GM21360 (cell line): ENCODE measurements around the gene CAPS.
"Not testable (repeated sequence)": the region's sequence is repeated elsewhere in the genome, so short reads cannot be mapped to it uniquely, and the experiment has no call there.

ENCODE experiments used
- ATAC-seq: cut with Tn5 transposase; IDR thresholded peaks from one replicate; pipeline ENCODE4 v1.9.1; 2021; ENCODE audit warnings: mild to moderate bottlenecking, moderate library complexity; ENCODE audit not compliant: unreplicated experiment

The CAPS gene

DNA sequence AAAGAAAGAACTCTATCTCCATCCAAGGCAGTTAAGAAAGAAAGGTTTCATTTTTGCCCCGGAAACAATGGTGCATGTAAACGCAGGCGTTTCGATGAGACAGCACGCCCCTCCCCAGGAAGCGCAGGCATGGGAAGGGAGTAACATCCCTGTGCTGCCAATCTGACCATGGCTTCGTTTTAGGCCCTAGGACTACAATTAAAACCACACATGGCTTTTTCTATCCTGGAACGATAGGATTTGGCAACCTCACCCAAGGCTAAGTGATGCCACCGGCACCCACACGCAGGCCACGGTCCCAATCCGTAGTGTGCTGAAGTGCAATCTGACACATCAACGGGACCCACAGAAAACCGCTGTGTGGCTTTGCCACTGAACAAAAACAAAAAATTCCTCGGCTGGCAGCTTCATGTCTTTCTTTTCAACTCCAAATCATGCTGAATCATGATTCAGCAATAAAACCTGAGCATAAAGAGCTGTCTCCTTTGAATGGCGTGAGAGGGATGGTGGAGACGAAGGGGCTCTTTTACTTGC lies 39.7 kb downstream of the CAPS start:
- no peak for ATAC-seq

GRCh38 chr19:5954293-5954692 lies 40.2 kb downstream of the CAPS start:
- no peak for ATAC-seq

DNA sequence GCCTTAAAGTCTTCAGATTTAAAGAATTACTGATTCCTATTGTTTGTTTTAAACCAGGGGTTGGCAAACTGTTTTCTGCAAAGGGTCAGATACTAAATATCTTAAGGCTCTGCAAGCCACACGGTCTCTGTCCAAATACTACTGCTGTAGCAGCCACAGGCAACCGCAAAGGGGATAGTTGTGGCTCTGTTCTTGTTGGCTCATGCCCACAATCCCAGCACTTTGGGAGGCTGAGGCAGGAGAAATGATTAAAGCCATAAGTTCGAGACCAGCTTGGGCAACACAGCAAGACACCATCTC lies 41.5 kb downstream of the CAPS start:
- no peak for ATAC-seq

- no peak for ATAC-seq
These were observed 42.3 kb downstream of the CAPS start for GRCh38 chr19:5956323-5956722.

DNA sequence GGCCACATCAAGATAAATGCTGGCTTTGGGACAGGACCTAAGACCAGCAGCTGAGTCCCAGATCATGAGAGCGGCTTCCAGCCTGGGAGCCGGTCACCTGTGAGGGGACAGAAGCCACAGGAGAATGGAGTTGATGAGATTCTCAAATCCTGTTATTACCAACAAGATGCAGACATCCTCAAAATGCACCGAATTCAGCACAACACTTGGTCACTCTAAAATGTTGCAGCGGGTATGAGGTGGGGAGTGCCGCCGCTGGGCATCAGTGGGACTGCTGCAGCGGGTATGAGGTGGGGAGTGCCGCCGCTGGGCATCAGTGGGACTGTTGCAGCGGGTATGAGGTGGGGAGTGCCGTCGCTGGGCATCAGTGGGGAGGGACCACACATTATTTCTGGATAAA lies 42.7 kb downstream of the CAPS start:
- no peak for ATAC-seq

DNA sequence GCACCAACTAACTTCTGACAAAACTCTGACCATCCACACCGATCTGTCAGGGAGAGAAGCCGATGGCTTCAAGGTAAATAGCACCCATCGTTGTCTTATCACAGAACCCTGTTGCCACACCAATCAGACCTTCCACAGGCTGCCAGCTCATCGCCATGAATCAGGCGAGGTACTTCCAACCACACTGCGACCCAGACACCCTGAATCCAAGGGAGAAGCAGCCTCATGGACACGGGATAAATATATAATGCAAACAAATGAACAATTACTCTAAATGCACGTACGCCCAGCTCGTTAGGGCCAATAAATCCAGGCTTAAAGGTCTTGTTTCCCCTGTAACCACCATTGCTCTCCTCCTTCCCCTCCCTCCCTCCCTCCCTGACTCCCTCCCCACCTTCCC lies 43.1 kb downstream of the CAPS start:
- ATAC-seq, result no peak

DNA sequence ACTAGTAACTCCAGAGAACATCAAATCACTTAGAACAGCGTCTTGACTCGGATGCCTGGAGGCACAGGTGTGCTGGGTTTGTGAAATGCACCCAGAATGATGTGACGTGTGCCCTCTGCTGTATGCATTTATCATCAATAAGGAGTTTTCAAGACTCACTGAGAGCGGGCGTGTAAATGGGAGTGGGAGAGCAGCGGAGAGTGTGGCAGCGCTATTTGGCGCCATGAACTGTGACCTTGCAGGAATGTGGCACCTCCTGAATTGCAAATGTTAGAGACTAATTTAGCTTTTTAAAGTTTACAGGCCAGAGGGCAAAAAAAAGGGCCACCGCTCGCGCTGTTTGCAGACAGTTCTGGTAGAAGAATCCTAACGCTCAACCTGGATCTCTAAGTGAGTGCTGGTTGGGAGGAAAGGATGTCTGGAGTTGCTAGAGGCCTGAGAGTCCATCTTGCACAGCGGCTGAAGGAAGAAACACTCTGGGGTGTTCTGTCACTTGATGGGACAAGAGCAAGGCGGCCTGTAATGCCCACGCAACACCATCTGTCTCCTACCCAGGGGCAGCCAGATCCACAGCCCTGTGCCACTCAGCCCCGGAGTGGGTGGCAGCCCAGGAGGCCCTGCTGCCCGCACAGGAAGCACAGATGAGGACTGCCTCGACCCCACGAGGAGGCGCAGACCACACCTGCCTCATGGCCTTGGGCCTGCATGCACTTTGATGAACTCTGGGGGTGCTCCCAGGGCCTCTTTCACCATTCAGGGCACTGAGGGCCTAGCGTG lies 44.2 kb downstream of the CAPS start:
- ATAC-seq, result no peak

DNA sequence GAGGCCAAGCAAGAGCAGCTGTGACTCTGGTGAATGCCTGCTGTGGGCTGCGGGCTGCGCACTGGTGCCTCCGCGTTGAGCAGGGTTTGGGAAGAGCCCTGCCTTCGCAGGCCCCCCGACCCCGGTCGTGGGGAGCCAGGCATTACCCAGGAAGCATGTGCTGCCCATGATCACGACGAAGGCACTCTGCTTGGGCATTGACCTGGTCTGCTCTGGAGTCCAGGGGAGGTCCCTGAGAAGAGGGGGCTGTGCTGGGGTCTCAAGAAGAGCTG lies 44.7 kb downstream of the CAPS start:
- ATAC-seq, result no peak

DNA sequence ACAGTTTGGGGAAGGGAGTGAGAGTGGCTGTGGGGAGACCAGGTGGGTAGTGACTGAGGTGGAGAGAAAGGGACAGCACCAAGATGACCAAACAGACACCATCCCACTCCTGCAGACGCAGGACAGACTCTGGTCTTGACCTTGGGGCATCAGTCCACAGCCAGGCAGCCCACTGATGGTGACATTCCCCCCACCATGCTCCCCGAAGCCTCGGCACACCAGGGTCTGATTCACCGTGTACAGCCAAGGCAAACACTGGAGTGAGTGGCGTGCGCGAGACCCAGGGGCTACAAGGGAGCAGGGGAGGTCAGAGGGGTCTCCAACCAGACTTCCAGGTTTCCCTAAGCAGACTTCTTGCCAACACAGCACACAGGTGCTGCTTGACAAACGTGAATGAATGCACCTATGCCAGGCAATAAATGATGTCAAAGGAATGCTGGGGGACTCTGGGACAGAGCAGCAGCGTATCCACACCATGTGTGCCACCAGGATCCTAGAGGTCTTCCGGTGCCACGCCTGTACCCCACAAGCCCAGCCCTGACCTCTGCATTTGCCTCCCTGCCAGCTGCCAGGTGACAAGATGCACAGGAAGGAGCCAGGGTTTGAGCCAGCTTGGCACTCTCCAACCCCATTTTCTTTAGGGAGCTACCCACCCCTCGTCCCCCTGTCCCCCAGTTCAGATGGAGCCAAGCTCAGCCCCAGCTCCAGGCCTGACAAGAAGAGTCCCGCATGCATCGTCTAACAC lies 45.4 kb downstream of the CAPS start:
- ATAC-seq, result no peak

- no peak for ATAC-seq
These were observed 46.2 kb downstream of the CAPS start for GRCh38 chr19:5960005-5961001.

GRCh38 chr19:5961641-5961968 lies 47.6 kb downstream of the CAPS start:
- ATAC-seq, result not testable (repeated sequence)

DNA sequence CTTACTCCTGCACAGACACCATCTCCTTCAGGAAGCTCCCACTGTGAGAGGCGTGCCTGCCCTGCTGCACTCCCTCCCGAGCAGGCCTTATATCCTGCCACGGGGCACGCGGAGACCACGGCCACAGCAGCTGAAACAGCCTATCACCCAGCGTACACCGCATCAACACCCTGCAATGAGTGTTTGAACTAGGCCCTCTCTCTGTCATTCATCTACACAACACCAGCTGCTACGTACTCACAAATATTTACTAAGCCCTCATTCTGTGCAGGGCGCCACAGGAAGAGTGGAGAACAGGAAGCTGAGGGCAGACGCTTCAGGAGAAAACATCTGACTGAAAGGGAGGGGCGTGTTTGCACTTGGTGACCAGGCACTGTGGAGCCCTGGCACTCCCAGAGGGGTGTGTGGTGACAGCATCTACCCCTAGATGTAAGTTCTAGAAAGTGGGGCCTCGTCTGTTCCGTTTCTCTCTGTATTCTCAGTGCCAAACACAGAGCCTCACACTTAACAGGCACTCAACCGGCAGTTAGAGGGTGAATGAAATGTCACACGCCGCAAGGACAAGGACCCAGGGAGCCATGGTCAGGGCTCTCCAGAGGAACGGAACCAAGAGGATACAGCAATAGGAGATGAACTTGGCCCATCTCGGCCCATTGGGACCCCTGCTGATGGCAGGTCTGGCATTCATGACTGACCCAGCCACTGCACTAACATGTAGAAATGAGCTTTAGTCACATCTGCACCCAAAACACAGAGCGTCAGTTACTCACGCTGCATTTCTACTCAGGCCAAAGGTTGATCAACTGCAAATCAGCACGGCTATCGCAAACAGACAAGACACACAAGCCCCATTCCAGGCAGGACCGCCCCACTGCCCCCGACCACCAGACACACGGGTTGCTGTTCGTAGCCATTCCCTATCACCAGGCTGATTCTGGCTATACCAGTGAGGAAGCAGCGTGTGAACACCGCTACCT lies 48.2 kb downstream of the CAPS start:
- no peak for ATAC-seq

GRCh38 chr19:5963259-5963658 lies 49.2 kb downstream of the CAPS start:
- ATAC-seq, result not testable (repeated sequence)

- ATAC-seq, result no peak
These were observed 49.8 kb downstream of the CAPS start for GRCh38 chr19:5963855-5964254.

DNA sequence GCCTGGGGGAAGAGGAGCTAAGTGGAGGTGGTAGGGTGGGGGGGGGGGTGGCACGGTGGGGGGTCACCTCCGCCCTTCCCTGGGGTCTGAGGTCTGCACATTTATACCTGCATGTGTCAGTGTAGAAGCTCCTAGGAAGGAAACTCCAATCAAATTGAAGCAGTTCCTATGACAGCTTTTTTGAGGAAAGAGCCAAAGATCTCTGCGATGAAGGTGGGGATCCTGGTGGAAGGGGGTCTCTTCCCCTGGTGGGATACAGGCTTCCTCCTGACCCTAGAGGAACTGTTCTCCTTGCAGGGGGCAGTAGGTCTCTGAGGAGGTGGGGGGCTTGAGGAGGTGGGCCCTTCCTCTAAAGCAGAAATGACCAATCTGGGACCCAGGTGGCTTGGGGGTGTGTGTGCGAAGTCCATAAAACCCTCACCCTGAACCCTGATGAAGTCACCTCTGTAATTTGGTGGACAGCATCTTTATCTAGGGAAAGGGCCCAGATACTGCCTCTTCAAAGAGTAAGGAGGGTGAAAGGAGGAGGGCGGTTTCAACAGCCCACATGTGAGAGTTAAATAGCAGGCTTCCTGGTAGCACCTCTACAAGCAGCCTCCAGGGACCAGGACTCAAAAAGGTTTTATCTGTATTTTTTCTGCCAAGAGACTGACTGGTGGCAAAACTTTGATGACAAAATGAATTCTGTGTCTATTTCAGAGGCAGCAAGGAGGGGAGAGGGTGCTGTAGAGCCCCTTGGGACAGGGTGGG lies 50.9 kb downstream of the CAPS start:
- ATAC-seq, result no peak
